22Rv1 (cell line): ENCODE measurements around the gene EPB41L4B.

Experiments
- H3K27ac ChIP-seq: fragments of 450-650 bp; 2 replicates; pipeline ENCODE4 v1.5.1; 2017
- ZFX ChIP-seq: fragments of 450-650 bp; IDR thresholded peaks from 2 replicates; pipeline ENCODE4 v1.6.1; 2017; ENCODE audit warnings: antibody characterized with exemption, borderline replicate concordance
- TF ChIP-seq, protein P1 (sequence below): fragments of 450-650 bp; IDR thresholded peaks from 2 replicates; pipeline ENCODE4 v1.5.1; 2017; ENCODE audit warnings: mild to moderate bottlenecking

EPB41L4B gene

GRCh38 chr9:109182550-109182939 lies 138.3 kb downstream of the EPB41L4B start:
- no peak overlapping the region for H3K27ac ChIP-seq
- TF ChIP-seq, protein P1, sequence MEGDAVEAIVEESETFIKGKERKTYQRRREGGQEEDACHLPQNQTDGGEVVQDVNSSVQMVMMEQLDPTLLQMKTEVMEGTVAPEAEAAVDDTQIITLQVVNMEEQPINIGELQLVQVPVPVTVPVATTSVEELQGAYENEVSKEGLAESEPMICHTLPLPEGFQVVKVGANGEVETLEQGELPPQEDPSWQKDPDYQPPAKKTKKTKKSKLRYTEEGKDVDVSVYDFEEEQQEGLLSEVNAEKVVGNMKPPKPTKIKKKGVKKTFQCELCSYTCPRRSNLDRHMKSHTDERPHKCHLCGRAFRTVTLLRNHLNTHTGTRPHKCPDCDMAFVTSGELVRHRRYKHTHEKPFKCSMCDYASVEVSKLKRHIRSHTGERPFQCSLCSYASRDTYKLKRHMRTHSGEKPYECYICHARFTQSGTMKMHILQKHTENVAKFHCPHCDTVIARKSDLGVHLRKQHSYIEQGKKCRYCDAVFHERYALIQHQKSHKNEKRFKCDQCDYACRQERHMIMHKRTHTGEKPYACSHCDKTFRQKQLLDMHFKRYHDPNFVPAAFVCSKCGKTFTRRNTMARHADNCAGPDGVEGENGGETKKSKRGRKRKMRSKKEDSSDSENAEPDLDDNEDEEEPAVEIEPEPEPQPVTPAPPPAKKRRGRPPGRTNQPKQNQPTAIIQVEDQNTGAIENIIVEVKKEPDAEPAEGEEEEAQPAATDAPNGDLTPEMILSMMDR, result no peak
- TF ChIP-seq ZFX, result no peak

DNA sequence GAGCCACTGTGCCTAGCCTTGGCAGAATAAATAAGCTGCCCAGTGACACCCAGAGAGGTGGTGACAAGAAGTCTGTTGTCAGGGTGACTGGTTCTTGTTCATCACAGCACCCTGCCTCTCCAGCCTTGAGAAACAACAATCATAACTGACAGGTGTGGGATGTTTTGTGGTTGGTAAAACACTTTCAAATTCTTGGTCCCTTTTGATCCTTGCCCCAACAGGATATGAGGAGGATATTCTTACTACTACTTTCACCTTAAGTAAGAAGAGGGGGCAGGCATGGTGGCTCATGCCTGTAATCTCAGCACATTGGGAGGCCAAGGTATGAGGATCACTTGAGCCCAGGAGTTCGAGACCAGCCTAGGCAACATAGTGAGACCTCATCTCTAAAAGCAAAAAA lies 139.6 kb downstream of the EPB41L4B start:
- TF ChIP-seq, protein P1, result no peak
- TF ChIP-seq ZFX, result no peak
- no peak overlapping the region for H3K27ac ChIP-seq

GRCh38 chr9:109179801-109180523 lies 140.9 kb downstream of the EPB41L4B start:
- H3K27ac ChIP-seq, result no peak overlapping the region
- no peak for TF ChIP-seq ZFX
- TF ChIP-seq, protein P1, result no peak

DNA sequence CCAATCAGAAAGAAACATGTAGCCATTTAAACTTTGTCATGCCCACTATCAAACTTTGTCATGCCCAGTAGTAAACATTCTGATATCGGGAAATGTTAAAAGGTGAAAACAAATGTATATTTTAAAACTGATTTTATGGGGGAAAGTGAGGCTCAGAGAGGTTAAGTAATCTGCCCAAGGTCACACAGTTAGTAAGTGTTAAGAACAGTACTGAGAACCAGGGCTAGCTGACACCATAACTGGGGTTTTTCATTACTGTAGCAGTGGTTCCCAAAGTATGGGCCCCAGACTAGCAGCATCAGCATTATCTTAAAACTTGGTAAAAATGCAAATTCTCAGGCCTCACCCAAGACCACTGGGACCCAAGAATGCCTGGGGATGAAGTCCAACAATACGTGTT lies 143.9 kb downstream of the EPB41L4B start:
- TF ChIP-seq ZFX, result no peak
- TF ChIP-seq, protein P1, result no peak
- H3K27ac ChIP-seq, result no peak overlapping the region

GRCh38 chr9:109176386-109176785 lies 144.5 kb downstream of the EPB41L4B start:
- TF ChIP-seq ZFX, result no peak
- TF ChIP-seq, protein P1, result no peak
- H3K27ac ChIP-seq, result no peak overlapping the region

- no peak overlapping the region for H3K27ac ChIP-seq
- TF ChIP-seq, protein P1, result no peak
- no peak for TF ChIP-seq ZFX
Measured at GRCh38 chr9:109172935-109173334, 147.9 kb downstream of the EPB41L4B start.

GRCh38 chr9:109171926-109172325 lies 148.9 kb downstream of the EPB41L4B start:
- TF ChIP-seq, protein P1, result no peak
- no peak for TF ChIP-seq ZFX
- no peak overlapping the region for H3K27ac ChIP-seq
